SK-N-MC (cell line): ENCODE results near the gene KIAA1755.

Experiments
- DNase-seq: peaks from one replicate; pipeline ENCODE4 v3.0.0-alpha.2; 2011; ENCODE audit warnings: low read depth, low spot score
- H3K27ac ChIP-seq: fragments of 200-600 bp; sonication (generic); 2 replicates; pipeline ENCODE4 v1.5.1; 2016; ENCODE audit warnings: mixed run types
- H3K36me3 ChIP-seq: fragments of 200-600 bp; sonication (generic); 2 replicates; pipeline ENCODE4 v1.6.1; 2017; ENCODE audit warnings: antibody characterized with exemption, low read length, mixed read lengths; ENCODE audit not compliant: insufficient read depth
- H3K4me3 ChIP-seq: fragments of 200-600 bp; sonication (generic); 2 replicates; pipeline ENCODE4 v1.5.1; 2016
- H3K9ac ChIP-seq: fragments of 200-600 bp; sonication (generic); 2 replicates; pipeline ENCODE4 v1.8.0; 2017; ENCODE audit warnings: mixed run types, mixed read lengths; ENCODE audit not compliant: insufficient read length
- H3K9me3 ChIP-seq: fragments of 200-600 bp; sonication (generic); 2 replicates; pipeline ENCODE4 v1.6.1; 2017; ENCODE audit warnings: low read depth, mild to moderate bottlenecking, antibody characterized with exemption, low read length, moderate library complexity, mixed read lengths
- EZH2 ChIP-seq: fragments of 200-600 bp; sonication (generic); IDR thresholded peaks from one replicate; pipeline ENCODE4 v1.6.1; 2017; ENCODE audit warnings: antibody characterized with exemption
- FOXP2 ChIP-seq: optimal IDR thresholded peaks from 2 replicates; pipeline ENCODE3; 2011; ENCODE audit warnings: mild to moderate bottlenecking, moderate library complexity; ENCODE audit not compliant: insufficient read depth; ENCODE audit errors: extremely low read length, control extremely low read depth
- POLR2AphosphoS5 ChIP-seq: IDR thresholded peaks from 2 replicates; pipeline ENCODE4 v1.6.1; 2012; ENCODE audit warnings: mild to moderate bottlenecking, low read depth, low read length, borderline replicate concordance

Gene KIAA1755

DNA sequence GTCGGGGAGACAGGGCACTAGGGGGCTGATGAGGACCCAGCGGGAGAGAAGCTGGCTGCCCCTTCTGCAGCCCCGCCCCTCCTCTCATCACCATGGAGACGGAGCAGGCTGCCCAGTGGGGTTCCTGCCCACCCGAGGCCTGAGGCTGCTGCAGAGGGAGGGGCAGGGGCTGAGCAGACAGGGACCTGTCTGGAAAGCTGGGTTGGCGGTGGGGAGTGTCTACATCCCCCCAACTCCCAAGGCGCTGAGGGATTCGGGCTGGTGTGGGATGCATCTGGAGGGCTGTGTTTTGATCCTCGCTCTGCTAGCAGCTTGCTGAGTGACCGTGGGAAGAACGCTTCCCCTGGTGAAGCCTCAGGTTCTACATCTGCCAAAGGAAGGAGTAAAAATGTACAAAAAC is 42.3 kb upstream of the KIAA1755 start:
- no peak overlapping the region for H3K4me3 ChIP-seq
- no peaks in the 10 kb centered on the region for H3K9me3 ChIP-seq
- H3K9ac ChIP-seq = no peak overlapping the region
- no peaks in the 10 kb centered on the region for H3K36me3 ChIP-seq
- no peak overlapping the region for H3K27ac ChIP-seq
- no peak for DNase-seq
- no peak for TF ChIP-seq POLR2AphosphoS5
- no peak for TF ChIP-seq EZH2
- no peak for TF ChIP-seq FOXP2

DNA sequence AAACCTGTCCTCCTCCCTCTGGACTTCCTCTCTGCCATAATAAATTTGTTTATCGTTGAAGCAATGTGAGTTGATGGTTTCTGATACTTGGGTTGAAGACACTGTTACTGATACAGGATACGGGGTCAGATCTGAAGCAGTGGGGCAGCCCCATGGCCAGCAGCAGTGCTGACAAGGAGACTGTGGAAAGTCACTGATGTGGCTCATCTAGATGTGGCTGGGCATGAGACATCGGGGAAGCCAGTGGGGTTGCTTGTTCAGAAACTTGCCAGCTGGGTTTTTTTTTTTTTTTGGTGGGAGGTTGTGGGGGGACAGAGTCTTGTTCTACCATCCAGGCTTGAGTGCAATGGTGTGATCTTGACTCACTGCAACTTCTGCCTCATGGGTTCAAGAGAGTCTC is 40.8 kb upstream of the KIAA1755 start:
- H3K9me3 ChIP-seq = no peaks in the 10 kb centered on the region
- H3K36me3 ChIP-seq = no peaks in the 10 kb centered on the region
- H3K27ac ChIP-seq = no peak overlapping the region
- TF ChIP-seq EZH2 (no peak), POLR2AphosphoS5 (no peak), FOXP2 (no peak)
- no peak overlapping the region for H3K9ac ChIP-seq
- H3K4me3 ChIP-seq = no peak overlapping the region
- no peak for DNase-seq

DNA sequence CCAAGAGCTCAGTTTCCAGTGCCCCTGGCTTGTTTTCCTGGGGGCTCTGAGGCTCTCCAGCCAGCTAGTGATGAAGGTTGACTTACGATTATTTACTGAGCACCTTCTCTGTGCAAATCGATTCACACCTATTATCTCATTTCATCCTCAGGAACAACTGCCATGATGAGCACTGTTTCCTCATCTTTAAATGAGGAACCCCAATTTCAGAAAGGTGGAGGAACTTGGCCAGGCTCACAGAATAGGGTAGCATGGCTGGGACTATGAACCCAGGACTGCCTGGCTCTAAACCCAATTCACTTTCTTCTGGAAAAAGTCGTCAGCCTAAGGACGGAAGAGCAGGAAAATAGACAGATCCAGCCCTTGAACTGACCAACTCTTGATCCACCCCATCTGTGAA is 39.9 kb upstream of the KIAA1755 start:
- no peak overlapping the region for H3K9ac ChIP-seq
- H3K9me3 ChIP-seq = no peaks in the 10 kb centered on the region
- TF ChIP-seq POLR2AphosphoS5 (no peak), FOXP2 (no peak), EZH2 (no peak)
- DNase-seq = no peak
- no peaks in the 10 kb centered on the region for H3K36me3 ChIP-seq
- no peak overlapping the region for H3K27ac ChIP-seq
- no peak overlapping the region for H3K4me3 ChIP-seq

GRCh38 chr20:38299963-38300362 is 39.4 kb upstream of the KIAA1755 start:
- no peak for DNase-seq
- H3K27ac ChIP-seq = no peak overlapping the region
- TF ChIP-seq POLR2AphosphoS5 (no peak), EZH2 (no peak), FOXP2 (no peak)

DNA sequence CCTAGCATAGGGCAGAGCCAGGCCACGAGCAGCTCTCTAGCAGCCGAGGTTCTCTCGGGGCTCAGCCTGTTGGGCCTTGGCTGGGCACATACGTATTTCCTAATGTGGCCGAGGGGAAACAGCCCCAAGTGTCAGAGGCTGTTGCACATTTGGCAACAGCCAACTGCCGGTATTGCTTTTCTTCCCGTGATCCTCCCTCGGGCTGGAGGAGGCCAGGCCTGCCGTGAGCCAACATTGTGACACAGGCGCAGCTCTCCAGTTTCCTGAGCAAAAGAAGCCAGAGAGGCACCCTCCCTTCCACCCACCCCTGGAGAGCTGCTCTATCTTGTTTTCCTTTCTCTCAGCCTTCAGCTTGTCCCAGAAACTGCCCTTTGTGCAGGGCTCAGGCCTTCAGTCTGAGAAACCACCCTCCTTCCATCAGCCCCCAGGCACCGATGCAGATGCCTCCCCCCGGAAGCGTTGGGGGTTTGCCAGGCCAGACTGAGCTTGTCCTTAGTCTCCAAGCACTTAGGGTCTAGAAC is 38.3 kb upstream of the KIAA1755 start:
- DNase-seq = no peak
- no peak overlapping the region for H3K9ac ChIP-seq
- TF ChIP-seq POLR2AphosphoS5 = no peak
- H3K9me3 ChIP-seq = no peaks in the 10 kb centered on the region
- no peak overlapping the region for H3K27ac ChIP-seq
- H3K4me3 ChIP-seq = no peak overlapping the region
- no peaks in the 10 kb centered on the region for H3K36me3 ChIP-seq

More at GRCh38 chr20:38299963-38300362, 39.4 kb upstream of the KIAA1755 start:
- Histone ChIP-seq H3K36me3 (no peaks in the 10 kb centered on the region), H3K4me3 (no peak overlapping the region), H3K9me3 (no peaks in the 10 kb centered on the region), H3K9ac (no peak overlapping the region)

- no peak overlapping the region for H3K27ac ChIP-seq
- no peaks in the 10 kb centered on the region for H3K9me3 ChIP-seq
- TF ChIP-seq EZH2 = no peak
- no peak for TF ChIP-seq FOXP2
- TF ChIP-seq POLR2AphosphoS5 = no peak
- H3K36me3 ChIP-seq = no peaks in the 10 kb centered on the region
- H3K4me3 ChIP-seq = no peak overlapping the region
- DNase-seq = no peak
- H3K9ac ChIP-seq = no peak overlapping the region
These were observed 37.6 kb upstream of the KIAA1755 start for GRCh38 chr20:38297916-38298674.

- Histone ChIP-seq H3K9ac (no peak overlapping the region), H3K9me3 (no peaks in the 10 kb centered on the region), H3K4me3 (no peak overlapping the region), H3K36me3 (no peaks in the 10 kb centered on the region), H3K27ac (no peak overlapping the region)
- DNase-seq = no peak
- TF ChIP-seq EZH2 = no peak
- TF ChIP-seq FOXP2 = no peak
- no peak for TF ChIP-seq POLR2AphosphoS5
These were observed 35.9 kb upstream of the KIAA1755 start for GRCh38 chr20:38296433-38296832.

DNA sequence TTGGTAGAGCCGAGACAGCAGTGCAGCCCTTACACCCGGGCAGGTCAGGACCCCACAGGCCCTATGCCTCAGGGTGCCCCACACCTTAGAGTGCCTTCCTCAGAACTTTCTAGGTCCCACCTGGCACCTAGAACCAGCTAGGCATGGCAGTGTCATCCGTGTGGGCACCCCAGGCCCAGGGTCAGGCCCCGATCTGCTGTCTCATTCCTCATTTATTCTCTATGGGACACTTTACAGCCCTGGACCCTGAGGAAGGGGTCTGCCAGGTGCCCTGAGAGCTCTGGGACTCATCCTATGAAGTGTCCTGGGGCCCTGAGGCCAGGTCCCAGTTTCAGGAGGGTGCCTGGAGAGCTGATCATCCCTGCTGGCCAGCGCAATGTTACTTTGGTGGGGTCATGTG is 35.3 kb upstream of the KIAA1755 start:
- Histone ChIP-seq H3K9me3 (no peaks in the 10 kb centered on the region), H3K36me3 (no peaks in the 10 kb centered on the region), H3K9ac (no peak overlapping the region), H3K27ac (no peak overlapping the region), H3K4me3 (no peak overlapping the region)
- no peak for TF ChIP-seq FOXP2
- TF ChIP-seq EZH2 = no peak
- TF ChIP-seq POLR2AphosphoS5 = no peak
- DNase-seq = no peak

GRCh38 chr20:38294076-38294591 is 33.6 kb upstream of the KIAA1755 start:
- no peaks in the 10 kb centered on the region for H3K36me3 ChIP-seq
- DNase-seq = no peak
- no peak overlapping the region for H3K4me3 ChIP-seq
- no peak overlapping the region for H3K9ac ChIP-seq
- H3K9me3 ChIP-seq = no peaks in the 10 kb centered on the region
- no peak overlapping the region for H3K27ac ChIP-seq
- TF ChIP-seq POLR2AphosphoS5 = no peak
- TF ChIP-seq FOXP2 = no peak
- TF ChIP-seq EZH2 = no peak
